ENCODE results near the gene TAOK1. TPM values are rescaled to one million over a fixed set of nuclear protein-coding genes. Genes with fewer than 3 reads are reported as not detected.
A peak's percentile ranks its signal among the peaks of the same experiment; 100 is the strongest.
"Not testable (repeated sequence)": the region's sequence is repeated elsewhere in the genome, so short reads cannot be mapped to it uniquely, and the experiment has no call there.

Gene TAOK1
- total RNA-seq, 1 experiment from 2014 or later, result 30.2 TPM

GRCh38 chr17:29444589-29444988, 54.4 kb downstream of the TAOK1 start:
- peak; percentile 3 for DNase-seq (ENCODE audit: low read depth)

DNA sequence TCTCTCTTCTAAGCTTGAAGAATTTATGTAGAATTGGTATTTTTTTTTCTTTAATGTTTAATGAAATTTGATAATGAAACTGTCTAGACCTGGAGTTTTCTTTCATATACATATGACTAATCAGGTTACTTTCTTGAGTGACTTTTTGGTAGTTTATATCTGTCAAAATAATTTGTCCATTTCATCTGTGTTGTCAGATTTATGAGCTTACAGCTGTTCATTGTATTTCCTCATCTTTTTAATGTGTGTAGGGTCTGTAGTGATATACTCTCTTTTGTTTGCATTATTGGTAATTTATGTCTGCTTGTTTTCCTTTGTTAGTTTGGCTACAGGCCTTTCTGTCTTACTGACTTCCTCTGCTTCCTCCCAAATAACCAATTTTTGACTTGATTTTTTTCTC, 55.7 kb downstream of the TAOK1 start:
- DNase-seq (ENCODE audit: low read depth), result no peak

- DNase-seq (ENCODE audit: low read depth), result no peak
These were observed 59.9 kb downstream of the TAOK1 start for GRCh38 chr17:29449865-29450671.

DNA sequence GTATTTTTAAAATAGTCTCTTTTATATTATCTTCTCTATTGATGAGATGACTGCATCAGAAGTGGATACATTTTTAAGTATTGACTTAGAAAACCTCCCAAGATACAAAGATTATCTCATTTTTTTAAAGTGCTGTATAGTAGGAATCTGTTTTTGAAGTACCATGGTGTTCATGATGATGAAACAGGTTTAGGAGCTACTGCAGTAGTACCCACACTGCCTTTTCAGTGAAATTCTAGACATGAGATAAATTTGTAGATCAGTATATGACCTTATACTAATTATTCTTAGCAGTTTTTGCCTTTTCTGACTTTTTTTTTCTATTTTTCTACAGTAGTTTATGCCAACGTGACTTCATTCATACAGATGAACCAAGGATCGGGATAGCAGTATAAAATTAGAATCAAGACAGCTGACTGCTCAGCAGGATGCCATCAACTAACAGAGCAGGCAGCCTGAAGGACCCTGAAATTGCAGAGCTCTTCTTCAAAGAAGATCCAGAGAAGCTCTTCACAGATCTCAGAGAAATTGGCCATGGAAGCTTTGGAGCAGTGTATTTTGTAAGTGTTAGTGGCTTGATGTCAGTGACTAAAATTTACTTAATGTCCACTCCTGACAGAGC, 61.1 kb downstream of the TAOK1 start:
- no peak for DNase-seq (ENCODE audit: low read depth)

- DNase-seq (ENCODE audit: low read depth), result no peak
These were observed 67.9 kb downstream of the TAOK1 start for GRCh38 chr17:29458066-29458465.

- no peak for DNase-seq (ENCODE audit: low read depth)
These were observed 71.5 kb downstream of the TAOK1 start for GRCh38 chr17:29461483-29462206.

GRCh38 chr17:29469276-29469675, 79.1 kb downstream of the TAOK1 start:
- DNase-seq (ENCODE audit: low read depth), result no peak

- DNase-seq (ENCODE audit: low read depth), result not testable (repeated sequence)
These were observed 83.3 kb downstream of the TAOK1 start for GRCh38 chr17:29473437-29473836.

GRCh38 chr17:29474297-29474696, 84.1 kb downstream of the TAOK1 start:
- no peak for DNase-seq (ENCODE audit: low read depth)

DNA sequence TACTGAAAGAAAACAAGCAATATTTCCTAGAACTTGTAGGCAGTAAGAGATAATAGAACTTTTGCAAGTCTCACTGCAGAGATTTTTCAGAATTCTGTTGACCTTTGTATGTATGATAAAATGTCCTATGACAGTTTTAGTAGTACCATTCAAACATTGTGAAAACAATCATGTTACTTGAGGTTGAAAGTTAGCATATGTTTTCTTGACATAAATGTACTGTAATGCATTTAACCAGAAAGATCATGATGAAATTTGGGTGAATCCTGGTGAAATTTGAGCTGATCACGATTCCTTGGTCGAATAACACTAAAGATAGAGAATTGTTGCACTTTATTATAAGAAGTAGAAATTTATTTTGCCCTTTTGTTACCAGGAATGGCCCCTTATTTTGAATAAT, 85.7 kb downstream of the TAOK1 start:
- DNase-seq (ENCODE audit: low read depth), result no peak

- DNase-seq (ENCODE audit: low read depth), result not testable (repeated sequence)
These were observed 90.2 kb downstream of the TAOK1 start for GRCh38 chr17:29480249-29480928.

DNA sequence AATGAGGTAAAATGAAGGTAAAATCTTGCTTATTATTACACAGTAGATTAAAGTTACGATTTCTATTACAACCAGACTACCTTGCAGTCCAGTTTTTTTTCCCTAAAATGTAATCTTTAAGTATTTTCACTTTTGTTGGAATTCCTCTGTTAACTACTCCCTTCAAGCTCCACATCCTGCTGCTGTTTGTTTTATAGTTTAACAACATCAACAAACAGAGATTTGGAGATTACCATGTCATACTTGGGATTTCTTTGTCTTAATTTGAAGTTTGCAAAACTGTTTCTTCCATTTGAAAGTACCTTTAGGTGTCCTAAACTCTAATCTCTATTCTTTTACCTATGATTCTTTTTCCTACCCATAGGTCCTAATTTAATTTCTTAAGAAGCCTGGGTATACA, 93.3 kb downstream of the TAOK1 start:
- DNase-seq (ENCODE audit: low read depth), result no peak

GRCh38 chr17:29495011-29495410, 104.8 kb downstream of the TAOK1 start:
- DNase-seq (ENCODE audit: low read depth), result no peak

- no peak for DNase-seq (ENCODE audit: low read depth)
These were observed 114.5 kb downstream of the TAOK1 start for GRCh38 chr17:29504711-29505110.

DNA sequence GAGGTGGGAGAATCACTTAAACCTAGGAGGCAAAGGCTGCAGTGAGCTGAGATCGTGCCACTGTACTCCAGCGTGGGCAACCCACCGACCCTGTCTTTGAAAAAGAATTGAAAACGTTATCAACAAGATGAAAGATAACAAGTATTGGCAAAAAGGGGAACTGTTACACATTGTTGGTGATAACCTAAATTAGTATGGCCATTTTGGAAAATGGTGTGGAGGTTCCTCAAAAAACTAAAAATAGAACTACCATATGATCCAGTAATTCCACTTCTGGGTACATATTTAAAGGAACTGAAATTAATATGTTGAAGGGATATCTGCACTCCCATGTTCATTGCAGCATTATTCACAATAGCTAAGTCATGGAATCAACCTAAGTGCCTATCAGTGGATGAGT, 115.7 kb downstream of the TAOK1 start:
- no peak for DNase-seq (ENCODE audit: low read depth)

DNA sequence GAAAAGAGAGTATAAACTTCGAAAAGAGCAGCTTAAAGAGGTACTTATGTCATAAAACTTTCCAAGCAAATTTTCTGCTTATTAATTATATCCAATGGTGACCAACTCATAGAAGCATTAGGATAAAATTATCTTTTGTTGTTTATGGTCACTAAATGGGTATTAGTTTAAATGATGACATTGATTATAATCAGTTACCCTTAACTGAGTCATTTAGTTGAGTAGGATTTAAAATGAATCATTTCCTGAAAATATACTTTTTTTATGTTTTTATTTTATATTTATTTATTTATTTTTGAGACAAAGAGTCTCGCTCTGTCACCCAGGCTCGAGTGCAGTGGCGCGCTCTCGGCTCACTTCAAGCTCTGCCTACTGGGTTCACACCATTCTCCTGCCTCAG, 120.8 kb downstream of the TAOK1 start:
- DNase-seq (ENCODE audit: low read depth), result no peak

DNA sequence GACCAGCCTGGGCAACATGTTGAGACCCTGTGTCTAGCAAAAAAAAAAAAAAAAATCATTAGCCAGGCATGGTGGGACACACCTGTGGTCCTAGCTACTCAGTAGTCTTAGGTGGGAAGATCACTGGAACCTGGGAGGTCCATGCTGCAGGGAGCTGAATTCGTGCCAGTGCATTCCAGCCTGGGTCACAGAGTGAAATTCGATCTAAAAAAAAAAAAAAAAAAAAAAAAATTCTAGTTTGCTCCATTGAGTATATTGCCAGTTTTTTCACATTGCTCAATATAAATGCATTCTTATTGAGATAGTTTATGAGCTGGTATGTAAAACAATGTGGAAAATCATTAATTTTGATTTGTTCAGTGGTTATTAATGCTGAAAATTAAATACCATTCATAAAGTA, 124.6 kb downstream of the TAOK1 start:
- no peak for DNase-seq (ENCODE audit: low read depth)

GRCh38 chr17:29518359-29518758, 128.2 kb downstream of the TAOK1 start:
- no peak for DNase-seq (ENCODE audit: low read depth)

DNA sequence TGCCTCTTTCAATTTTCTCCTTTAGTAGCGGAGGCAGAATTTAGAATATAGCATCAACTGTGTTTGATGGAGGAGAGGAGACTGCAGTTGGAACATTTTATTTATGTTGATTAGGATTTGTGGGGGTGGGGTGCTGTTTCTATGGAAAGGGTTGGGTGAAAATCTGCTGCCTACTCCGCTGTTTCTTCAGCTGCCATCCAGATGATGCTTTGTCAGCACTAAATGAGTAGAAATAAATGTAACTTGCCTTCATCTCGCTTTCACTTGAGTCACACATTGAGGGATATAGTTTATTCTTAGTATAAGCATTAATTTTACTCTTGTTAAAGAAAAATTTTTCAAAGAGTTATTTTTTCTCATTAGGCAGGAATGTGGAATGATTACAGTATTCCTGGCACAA, 134.5 kb downstream of the TAOK1 start:
- DNase-seq (ENCODE audit: low read depth), result no peak

GRCh38 chr17:29526322-29526721, 136.2 kb downstream of the TAOK1 start:
- no peak for DNase-seq (ENCODE audit: low read depth)

DNA sequence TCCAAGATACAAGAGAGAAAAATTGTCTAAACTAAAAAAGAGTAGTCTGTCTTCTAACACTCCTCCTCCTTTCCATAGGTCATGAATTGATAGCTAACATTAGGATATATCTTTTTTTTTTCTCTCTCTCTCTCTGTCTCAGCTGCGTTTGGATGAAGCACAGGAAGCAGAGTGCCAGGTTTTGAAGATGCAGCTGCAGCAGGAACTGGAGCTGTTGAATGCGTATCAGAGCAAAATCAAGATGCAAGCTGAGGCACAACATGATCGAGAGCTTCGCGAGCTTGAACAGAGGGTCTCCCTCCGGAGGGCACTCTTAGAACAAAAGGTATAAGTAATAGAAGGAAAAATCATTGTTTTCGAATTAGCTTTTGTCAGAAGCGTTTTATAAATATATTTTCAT, 143.8 kb downstream of the TAOK1 start:
- DNase-seq (ENCODE audit: low read depth), result no peak

- no peak for DNase-seq (ENCODE audit: low read depth)
These were observed 153.9 kb downstream of the TAOK1 start for GRCh38 chr17:29544066-29544465.

Data from RPMI7951 (cell line).